GM23338 (cell line): ENCODE data around the gene CSGALNACT2. TPM values are rescaled to one million over a fixed set of nuclear protein-coding genes. Genes with fewer than 3 reads are reported as not detected.

Source experiments
- ATAC-seq: fragments of 200-7000 bp; cut with Tn5 transposase; 3 replicates; pipeline ENCODE4 v1.9.1; 2020
- DNase-seq: peaks from one replicate; pipeline ENCODE4 v3.0.0-alpha.2; 2015; ENCODE audit warnings: low spot score
- H2AFZ ChIP-seq: fragments of 200-600 bp; sonication (generic); 2 replicates; pipeline ENCODE4 v1.8.0; 2016; ENCODE audit warnings: antibody characterized with exemption, mild to moderate bottlenecking, moderate library complexity
- H3F3A ChIP-seq: fragments of 200-600 bp; sonication (generic); replicated peaks from 2 replicates; pipeline ENCODE4 v1.8.0; 2017; ENCODE audit warnings: antibody characterized with exemption, mixed run types, low read depth
- H3K27ac ChIP-seq: fragments of 200-600 bp; sonication (generic); 2 replicates; pipeline ENCODE4 v1.6.1; 2016; ENCODE audit warnings: low read depth
- H3K27me3 ChIP-seq: fragments of 200-600 bp; sonication (generic); 2 replicates; pipeline ENCODE4 v1.8.0; 2016; ENCODE audit warnings: mild to moderate bottlenecking, mixed run types, moderate library complexity; ENCODE audit not compliant: insufficient read depth
- H3K36me3 ChIP-seq: fragments of 200-600 bp; sonication (generic); 2 replicates; pipeline ENCODE4 v1.8.0; 2016; ENCODE audit warnings: mild to moderate bottlenecking; ENCODE audit not compliant: insufficient read depth
- H3K4me1 ChIP-seq: fragments of 200-600 bp; sonication (generic); 2 replicates; pipeline ENCODE4 v1.8.0; 2016; ENCODE audit warnings: mild to moderate bottlenecking, moderate library complexity; ENCODE audit not compliant: insufficient read depth
- H3K4me2 ChIP-seq: fragments of 200-600 bp; sonication (generic); 2 replicates; pipeline ENCODE4 v1.7.1; 2017; ENCODE audit warnings: mixed run types
- H3K4me3 ChIP-seq: fragments of 200-600 bp; sonication (generic); 2 replicates; pipeline ENCODE4 v1.6.1; 2016; ENCODE audit warnings: mixed run types
- H3K79me2 ChIP-seq: fragments of 200-600 bp; sonication (generic); replicated peaks from 2 replicates; pipeline ENCODE4 v1.8.0; 2017; ENCODE audit warnings: mild to moderate bottlenecking; ENCODE audit not compliant: insufficient read depth
- H3K9me2 ChIP-seq: fragments of 200-600 bp; sonication (generic); 2 replicates; pipeline ENCODE4 v1.8.0; 2017; ENCODE audit not compliant: insufficient read depth
- H4K20me1 ChIP-seq: fragments of 200-600 bp; sonication (generic); replicated peaks from 2 replicates; pipeline ENCODE4 v1.8.0; 2017; ENCODE audit warnings: mild to moderate bottlenecking; ENCODE audit not compliant: insufficient read depth
- H3K27ac Mint-ChIP-seq: 2 replicates; pipeline ENCODE4 v1.8.0; 2020; ENCODE audit warnings: inconsistent platforms, mild to moderate bottlenecking, moderate library complexity, mixed read lengths
- H3K27me3 Mint-ChIP-seq: 3 replicates; pipeline ENCODE4 v1.8.0; 2022; ENCODE audit warnings: low read depth, mild to moderate bottlenecking, moderate library complexity, mixed read lengths, inconsistent platforms; ENCODE audit not compliant: insufficient read depth, poor library complexity
- H3K36me3 Mint-ChIP-seq: 3 replicates; pipeline ENCODE4 v1.8.0; 2021; ENCODE audit warnings: low read depth, mild to moderate bottlenecking, inconsistent platforms, moderate library complexity, mixed read lengths
- H3K4me1 Mint-ChIP-seq: 3 replicates; pipeline ENCODE4 v1.8.0; 2020; ENCODE audit warnings: mild to moderate bottlenecking, inconsistent platforms, mixed read lengths
- H3K4me3 Mint-ChIP-seq: 3 replicates; pipeline ENCODE4 v1.8.0; 2021; ENCODE audit warnings: moderate library complexity, mild to moderate bottlenecking, inconsistent platforms, mixed read lengths
- H3K9me3 Mint-ChIP-seq: 3 replicates; pipeline ENCODE4 v1.8.0; 2020; ENCODE audit warnings: moderate library complexity, mild to moderate bottlenecking, inconsistent platforms, mixed read lengths
- CREB1 ChIP-seq: fragments of 250-450 bp; sonication (Bioruptor Pico); IDR thresholded peaks from 2 replicates; pipeline ENCODE4 v1.5.0; 2020; ENCODE audit warnings: low read depth, mild to moderate bottlenecking, moderate library complexity
- EZH2phosphoT487 ChIP-seq: fragments of 200-600 bp; sonication (generic); IDR thresholded peaks from one replicate; pipeline ENCODE4 v1.8.1; 2018; ENCODE audit warnings: antibody characterized with exemption; ENCODE audit not compliant: unreplicated experiment
- POLR2AphosphoS5 ChIP-seq: IDR thresholded peaks from 2 replicates; pipeline ENCODE4 v1.6.1; 2016; ENCODE audit warnings: antibody characterized with exemption, low read depth
- ZNF331 ChIP-seq: fragments of 250-450 bp; sonication (Bioruptor Pico); IDR thresholded peaks from 2 replicates; pipeline ENCODE4 v1.5.0; 2020; ENCODE audit warnings: low read depth, mild to moderate bottlenecking, moderate library complexity
- polyA plus RNA-seq: library from polyadenylated mRNA; unstranded; fragments of >200 nt; fragmentation: Nextera tagmentation; extraction: Ambion mirVana; gene quantifications from 2 replicates; pipeline ENCODE4 v1.2.1, GENCODE V29; 2016
- total RNA-seq: library from RNA; depleted of rRNA; stranded (reverse); fragments of >200 nt; shearing (Covaris generic); gene quantifications from 2 replicates; pipeline ENCODE4 v1.2.3, GENCODE V29; 2014
- TF ChIP-seq, protein P1 (sequence below): fragments of 250-450 bp; sonication (Bioruptor Pico); IDR thresholded peaks from 2 replicates; pipeline ENCODE4 v1.5.0; 2020; ENCODE audit warnings: mild to moderate bottlenecking, moderate library complexity
- TF ChIP-seq, protein P2 (sequence below): IDR thresholded peaks from 2 replicates; pipeline ENCODE4 v1.6.1; 2016; ENCODE audit warnings: antibody characterized with exemption

The CSGALNACT2 gene
- total and polyA plus RNA-seq, 2 experiments from 2014 or later = 3.0 to 4.6 TPM

DNA sequence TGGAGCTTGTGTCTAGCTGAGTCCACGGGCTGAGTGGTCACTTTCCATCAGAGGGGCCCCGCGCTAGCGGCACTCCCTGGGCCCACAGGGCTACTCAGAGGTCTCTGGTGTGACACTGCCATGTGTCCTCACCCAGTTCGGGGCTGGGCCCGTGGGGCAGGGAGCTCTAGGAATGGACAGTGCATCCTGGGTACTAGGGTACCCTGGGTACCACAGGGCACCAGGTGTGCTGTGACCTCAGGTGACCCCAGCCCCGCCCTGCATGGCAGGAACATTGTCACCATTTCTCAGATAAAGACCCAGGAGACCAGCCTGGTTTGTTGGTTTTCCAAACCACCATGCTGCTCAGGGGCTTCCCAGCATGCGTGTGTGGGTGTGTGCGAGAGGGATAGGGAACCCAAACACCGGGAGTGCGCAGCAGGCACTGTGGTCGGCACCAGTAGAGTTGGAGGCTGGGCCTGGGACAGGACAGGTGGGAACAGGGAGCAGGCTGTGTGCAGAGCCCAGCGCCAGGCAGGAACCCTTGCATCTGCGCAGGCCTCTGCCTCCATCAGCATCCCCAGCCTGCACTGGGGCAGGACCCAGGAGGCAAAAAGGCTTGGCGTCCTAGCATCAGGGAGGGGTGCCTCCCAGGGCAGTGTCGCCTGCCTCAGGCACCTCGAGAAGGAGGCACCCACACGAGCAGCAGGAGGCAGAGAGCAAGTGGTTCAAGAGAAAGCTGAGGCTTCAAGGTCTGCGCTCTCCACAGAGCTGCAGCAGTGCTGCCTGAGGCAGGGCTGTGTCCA is 19.4 kb upstream of the CSGALNACT2 start (continued):
- TF ChIP-seq, protein P1, sequence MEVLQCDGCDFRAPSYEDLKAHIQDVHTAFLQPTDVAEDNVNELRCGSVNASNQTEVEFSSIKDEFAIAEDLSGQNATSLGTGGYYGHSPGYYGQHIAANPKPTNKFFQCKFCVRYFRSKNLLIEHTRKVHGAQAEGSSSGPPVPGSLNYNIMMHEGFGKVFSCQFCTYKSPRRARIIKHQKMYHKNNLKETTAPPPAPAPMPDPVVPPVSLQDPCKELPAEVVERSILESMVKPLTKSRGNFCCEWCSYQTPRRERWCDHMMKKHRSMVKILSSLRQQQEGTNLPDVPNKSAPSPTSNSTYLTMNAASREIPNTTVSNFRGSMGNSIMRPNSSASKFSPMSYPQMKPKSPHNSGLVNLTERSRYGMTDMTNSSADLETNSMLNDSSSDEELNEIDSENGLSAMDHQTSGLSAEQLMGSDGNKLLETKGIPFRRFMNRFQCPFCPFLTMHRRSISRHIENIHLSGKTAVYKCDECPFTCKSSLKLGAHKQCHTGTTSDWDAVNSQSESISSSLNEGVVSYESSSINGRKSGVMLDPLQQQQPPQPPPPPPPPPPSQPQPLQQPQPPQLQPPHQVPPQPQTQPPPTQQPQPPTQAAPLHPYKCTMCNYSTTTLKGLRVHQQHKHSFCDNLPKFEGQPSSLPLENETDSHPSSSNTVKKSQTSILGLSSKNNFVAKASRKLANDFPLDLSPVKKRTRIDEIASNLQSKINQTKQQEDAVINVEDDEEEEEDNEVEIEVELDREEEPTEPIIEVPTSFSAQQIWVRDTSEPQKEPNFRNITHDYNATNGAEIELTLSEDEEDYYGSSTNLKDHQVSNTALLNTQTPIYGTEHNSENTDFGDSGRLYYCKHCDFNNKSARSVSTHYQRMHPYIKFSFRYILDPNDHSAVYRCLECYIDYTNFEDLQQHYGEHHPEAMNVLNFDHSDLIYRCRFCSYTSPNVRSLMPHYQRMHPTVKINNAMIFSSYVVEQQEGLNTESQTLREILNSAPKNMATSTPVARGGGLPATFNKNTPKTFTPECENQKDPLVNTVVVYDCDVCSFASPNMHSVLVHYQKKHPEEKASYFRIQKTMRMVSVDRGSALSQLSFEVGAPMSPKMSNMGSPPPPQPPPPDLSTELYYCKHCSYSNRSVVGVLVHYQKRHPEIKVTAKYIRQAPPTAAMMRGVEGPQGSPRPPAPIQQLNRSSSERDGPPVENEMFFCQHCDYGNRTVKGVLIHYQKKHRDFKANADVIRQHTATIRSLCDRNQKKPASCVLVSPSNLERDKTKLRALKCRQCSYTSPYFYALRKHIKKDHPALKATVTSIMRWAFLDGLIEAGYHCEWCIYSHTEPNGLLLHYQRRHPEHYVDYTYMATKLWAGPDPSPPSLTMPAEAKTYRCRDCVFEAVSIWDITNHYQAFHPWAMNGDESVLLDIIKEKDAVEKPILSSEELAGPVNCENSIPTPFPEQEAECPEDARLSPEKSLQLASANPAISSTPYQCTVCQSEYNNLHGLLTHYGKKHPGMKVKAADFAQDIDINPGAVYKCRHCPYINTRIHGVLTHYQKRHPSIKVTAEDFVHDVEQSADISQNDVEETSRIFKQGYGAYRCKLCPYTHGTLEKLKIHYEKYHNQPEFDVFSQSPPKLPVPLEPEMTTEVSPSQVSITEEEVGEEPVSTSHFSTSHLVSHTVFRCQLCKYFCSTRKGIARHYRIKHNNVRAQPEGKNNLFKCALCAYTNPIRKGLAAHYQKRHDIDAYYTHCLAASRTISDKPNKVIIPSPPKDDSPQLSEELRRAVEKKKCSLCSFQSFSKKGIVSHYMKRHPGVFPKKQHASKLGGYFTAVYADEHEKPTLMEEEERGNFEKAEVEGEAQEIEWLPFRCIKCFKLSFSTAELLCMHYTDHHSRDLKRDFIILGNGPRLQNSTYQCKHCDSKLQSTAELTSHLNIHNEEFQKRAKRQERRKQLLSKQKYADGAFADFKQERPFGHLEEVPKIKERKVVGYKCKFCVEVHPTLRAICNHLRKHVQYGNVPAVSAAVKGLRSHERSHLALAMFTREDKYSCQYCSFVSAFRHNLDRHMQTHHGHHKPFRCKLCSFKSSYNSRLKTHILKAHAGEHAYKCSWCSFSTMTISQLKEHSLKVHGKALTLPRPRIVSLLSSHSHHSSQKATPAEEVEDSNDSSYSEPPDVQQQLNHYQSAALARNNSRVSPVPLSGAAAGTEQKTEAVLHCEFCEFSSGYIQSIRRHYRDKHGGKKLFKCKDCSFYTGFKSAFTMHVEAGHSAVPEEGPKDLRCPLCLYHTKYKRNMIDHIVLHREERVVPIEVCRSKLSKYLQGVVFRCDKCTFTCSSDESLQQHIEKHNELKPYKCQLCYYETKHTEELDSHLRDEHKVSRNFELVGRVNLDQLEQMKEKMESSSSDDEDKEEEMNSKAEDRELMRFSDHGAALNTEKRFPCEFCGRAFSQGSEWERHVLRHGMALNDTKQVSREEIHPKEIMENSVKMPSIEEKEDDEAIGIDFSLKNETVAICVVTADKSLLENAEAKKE (CRISPR knock-in tag) = no peak
- TF ChIP-seq ZNF331 (CRISPR knock-in tag) (no peak), EZH2phosphoT487 (no peak)
- TF ChIP-seq, protein P2, sequence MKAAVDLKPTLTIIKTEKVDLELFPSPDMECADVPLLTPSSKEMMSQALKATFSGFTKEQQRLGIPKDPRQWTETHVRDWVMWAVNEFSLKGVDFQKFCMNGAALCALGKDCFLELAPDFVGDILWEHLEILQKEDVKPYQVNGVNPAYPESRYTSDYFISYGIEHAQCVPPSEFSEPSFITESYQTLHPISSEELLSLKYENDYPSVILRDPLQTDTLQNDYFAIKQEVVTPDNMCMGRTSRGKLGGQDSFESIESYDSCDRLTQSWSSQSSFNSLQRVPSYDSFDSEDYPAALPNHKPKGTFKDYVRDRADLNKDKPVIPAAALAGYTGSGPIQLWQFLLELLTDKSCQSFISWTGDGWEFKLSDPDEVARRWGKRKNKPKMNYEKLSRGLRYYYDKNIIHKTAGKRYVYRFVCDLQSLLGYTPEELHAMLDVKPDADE = no peak

DNA sequence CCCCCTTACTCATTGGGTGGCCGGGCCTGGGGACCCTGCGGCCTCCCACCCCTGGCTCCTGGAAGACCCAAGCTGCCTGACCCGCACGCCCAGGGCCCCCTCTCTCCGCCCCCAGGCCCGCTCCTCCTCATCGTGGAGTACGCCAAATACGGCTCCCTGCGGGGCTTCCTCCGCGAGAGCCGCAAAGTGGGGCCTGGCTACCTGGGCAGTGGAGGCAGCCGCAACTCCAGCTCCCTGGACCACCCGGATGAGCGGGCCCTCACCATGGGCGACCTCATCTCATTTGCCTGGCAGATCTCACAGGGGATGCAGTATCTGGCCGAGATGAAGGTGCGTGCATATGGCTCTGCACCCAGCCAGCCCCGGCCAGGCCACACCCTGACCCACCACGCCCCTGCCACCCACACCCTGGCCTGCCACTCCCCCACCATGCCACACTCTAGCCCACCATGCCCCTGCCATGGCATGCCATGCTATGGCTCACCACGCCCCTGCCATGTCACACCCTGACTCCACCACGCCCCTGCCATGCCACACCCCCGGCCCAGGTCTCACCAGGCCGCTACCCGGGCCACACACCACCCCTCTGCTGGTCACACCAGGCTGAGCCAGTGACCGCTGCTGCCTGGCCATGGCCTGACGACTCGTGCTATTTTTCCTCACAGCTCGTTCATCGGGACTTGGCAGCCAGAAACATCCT is 18.7 kb upstream of the CSGALNACT2 start:
- no peak overlapping the region for H3K4me2 ChIP-seq
- no peaks in the 10 kb centered on the region for H3F3A ChIP-seq
- no peak overlapping the region for H2AFZ ChIP-seq
- Mint-ChIP-seq H3K36me3 (no peaks in the 10 kb centered on the region; the same call in 2 of the 3 replicates), H3K9me3 (no peaks in the 10 kb centered on the region), H3K27me3 (peaks cover 3% of the 10 kb centered on the region), H3K4me1 (no peaks in the 10 kb centered on the region), H3K4me3 (no peak overlapping the region), H3K27ac (no peak overlapping the region)
- no peak overlapping the region for H3K27ac ChIP-seq
- TF ChIP-seq CREB1 (CRISPR knock-in tag) (no peak), POLR2AphosphoS5 (no peak)
- no peaks in the 10 kb centered on the region for H3K36me3 ChIP-seq
- no peak overlapping the region for H3K4me3 ChIP-seq
- no peaks in the 10 kb centered on the region for H3K27me3 ChIP-seq
- no peaks in the 10 kb centered on the region for H3K9me2 ChIP-seq
- H4K20me1 ChIP-seq = no peaks in the 10 kb centered on the region
- no peak for DNase-seq
- no peaks in the 10 kb centered on the region for H3K79me2 ChIP-seq
- no peak for ATAC-seq
- H3K4me1 ChIP-seq = no peaks in the 10 kb centered on the region
